Fibroblast of pulmonary artery (primary cell): ENCODE results near the gene TWIST2.

Source experiments
- DNase-seq: peaks from one replicate; pipeline ENCODE4 v3.0.0-alpha.2; 2010; ENCODE audit warnings: low read depth
- H3K4me3 ChIP-seq: replicated peaks from 2 replicates; pipeline ENCODE4 v1.5.1; 2011; ENCODE audit warnings: low read depth, mild to moderate bottlenecking, control low read depth, low read length, moderate library complexity
- TF ChIP-seq, protein P1 (sequence below): IDR thresholded peaks from 2 replicates; pipeline ENCODE4 v1.5.1; 2011; ENCODE audit warnings: mild to moderate bottlenecking, control low read depth, low read length, inconsistent platforms; ENCODE audit errors: missing control alignments

The TWIST2 gene

DNA sequence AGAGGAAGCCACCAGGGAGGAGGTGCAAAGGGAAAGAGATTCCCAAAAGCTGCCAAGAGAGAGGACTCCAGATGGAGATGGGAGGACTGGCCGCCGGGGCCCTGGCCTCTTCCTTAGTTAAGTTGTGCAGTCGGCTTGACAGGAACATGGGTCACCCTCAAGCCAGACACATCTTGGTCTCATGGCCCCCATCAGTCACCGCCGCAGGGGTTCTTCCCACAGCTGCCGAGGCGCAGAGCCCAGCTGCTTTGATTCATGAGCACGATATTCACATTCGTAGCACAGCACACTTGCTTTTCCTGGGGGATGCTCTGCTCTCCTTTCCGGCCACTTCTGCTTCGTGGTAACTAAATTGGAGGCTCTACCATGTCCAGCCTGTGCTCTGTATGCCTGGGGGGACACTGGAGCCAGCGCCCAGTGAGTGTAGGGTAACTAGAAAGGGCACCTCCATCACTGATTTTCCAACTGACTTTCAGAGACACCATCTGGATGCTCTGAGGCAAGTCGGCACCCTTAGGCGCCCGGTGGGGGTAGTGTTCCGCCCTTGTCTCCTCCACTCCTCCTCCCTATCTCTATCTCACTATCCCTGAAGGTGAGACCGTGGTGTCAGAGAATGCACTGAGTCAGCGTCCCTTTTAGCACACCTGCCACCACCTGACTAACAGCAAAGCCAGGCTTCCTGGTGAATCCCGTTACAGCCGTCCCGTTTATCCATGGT is 13.3 kb downstream of the TWIST2 start:
- no peak overlapping the region for H3K4me3 ChIP-seq

DNA sequence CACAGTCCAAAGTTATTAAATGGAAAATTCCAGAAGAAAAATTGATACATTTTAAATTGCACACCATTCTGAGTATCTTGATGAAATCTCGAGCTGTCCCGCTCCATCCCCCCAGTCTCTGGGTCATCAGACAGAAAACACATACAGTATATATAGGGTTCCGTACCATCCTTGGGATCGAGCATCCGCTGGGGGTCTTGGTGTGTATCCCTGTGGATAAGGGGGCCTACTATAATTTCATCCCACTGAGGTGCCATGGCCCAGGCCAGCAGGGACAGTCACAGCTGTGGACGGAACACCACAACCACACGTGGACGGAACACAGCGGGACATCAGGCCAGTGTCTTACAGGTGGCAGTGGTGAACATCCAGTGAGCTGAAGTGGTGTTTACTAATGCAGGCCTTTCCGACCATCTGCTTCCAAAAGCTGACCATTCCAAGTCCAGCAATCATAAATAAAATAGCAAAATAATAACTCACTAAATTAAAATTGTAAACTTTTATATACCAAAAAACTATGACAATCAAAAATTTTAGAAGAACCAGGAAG is 14.0 kb downstream of the TWIST2 start:
- no peak overlapping the region for H3K4me3 ChIP-seq
- DNase-seq = no peak
- TF ChIP-seq, protein P1, sequence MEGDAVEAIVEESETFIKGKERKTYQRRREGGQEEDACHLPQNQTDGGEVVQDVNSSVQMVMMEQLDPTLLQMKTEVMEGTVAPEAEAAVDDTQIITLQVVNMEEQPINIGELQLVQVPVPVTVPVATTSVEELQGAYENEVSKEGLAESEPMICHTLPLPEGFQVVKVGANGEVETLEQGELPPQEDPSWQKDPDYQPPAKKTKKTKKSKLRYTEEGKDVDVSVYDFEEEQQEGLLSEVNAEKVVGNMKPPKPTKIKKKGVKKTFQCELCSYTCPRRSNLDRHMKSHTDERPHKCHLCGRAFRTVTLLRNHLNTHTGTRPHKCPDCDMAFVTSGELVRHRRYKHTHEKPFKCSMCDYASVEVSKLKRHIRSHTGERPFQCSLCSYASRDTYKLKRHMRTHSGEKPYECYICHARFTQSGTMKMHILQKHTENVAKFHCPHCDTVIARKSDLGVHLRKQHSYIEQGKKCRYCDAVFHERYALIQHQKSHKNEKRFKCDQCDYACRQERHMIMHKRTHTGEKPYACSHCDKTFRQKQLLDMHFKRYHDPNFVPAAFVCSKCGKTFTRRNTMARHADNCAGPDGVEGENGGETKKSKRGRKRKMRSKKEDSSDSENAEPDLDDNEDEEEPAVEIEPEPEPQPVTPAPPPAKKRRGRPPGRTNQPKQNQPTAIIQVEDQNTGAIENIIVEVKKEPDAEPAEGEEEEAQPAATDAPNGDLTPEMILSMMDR = no peak

More for the DNA sequence above, 13.3 kb downstream of the TWIST2 start:
- no peak for DNase-seq
- TF ChIP-seq, protein P1 = no peak

DNA sequence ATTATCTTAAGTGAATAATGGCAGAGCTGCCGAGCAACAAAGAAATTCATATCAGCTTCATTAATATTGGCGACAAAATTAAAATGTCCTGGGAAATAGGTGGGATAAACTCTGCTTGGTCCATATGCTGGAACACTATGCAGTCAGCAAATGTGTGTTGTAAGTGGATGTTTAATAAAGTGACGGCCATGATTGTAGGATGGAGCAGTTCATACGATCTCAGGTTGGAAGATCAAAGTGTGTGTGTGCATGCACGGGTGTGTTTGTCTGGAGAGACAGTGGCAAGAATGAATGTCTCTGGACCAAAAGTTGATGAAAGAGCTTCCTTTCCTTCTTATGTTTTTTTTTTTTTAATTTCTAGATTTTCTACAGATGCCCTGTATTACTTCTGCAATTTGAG is 14.8 kb downstream of the TWIST2 start:
- TF ChIP-seq, protein P1 = no peak
- H3K4me3 ChIP-seq = no peak overlapping the region
- DNase-seq = no peak

DNA sequence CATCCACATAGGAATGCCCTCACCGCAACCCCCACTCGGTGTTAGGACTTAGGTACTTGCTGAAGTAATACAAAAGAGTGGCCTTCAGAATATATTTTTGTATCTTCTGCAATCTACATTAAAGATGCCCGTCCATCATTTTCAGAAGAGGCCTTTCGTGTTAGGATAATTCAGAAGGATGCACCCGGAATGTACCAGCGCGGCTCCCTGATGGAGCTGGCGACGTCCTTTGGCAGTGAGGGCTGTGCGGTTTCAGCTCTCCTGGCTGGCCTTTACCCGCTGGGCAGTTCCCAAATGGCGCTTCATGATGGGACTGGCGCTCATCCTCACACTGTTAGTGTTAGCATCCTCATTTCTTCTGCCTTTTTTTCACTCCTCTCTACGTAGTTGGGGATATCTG is 15.3 kb downstream of the TWIST2 start:
- no peak for DNase-seq
- H3K4me3 ChIP-seq = no peak overlapping the region
- TF ChIP-seq, protein P1 = no peak

DNA sequence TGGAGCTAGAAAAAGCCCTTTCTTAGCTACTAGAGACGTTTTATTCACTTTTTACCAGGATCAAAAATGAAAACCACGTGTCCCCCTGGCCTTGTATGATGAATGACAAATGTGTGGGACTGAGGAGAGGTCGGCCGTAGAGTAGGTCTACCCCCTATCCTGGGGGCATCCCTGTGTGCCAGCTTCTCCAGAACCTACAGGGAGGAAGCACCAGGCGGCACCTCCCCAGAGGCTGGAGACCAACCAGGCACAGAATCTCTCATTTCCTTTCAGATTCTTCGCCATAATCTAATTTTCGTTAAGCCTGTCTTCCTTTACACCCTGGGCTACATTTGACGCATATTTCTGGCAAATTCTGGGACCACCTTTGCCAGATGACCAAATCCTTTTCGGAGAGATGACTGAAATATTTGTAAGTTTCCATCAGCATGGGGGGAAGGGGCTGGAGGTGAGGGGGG is 15.9 kb downstream of the TWIST2 start:
- no peak for DNase-seq
- H3K4me3 ChIP-seq = no peak overlapping the region
- TF ChIP-seq, protein P1 = no peak

DNA sequence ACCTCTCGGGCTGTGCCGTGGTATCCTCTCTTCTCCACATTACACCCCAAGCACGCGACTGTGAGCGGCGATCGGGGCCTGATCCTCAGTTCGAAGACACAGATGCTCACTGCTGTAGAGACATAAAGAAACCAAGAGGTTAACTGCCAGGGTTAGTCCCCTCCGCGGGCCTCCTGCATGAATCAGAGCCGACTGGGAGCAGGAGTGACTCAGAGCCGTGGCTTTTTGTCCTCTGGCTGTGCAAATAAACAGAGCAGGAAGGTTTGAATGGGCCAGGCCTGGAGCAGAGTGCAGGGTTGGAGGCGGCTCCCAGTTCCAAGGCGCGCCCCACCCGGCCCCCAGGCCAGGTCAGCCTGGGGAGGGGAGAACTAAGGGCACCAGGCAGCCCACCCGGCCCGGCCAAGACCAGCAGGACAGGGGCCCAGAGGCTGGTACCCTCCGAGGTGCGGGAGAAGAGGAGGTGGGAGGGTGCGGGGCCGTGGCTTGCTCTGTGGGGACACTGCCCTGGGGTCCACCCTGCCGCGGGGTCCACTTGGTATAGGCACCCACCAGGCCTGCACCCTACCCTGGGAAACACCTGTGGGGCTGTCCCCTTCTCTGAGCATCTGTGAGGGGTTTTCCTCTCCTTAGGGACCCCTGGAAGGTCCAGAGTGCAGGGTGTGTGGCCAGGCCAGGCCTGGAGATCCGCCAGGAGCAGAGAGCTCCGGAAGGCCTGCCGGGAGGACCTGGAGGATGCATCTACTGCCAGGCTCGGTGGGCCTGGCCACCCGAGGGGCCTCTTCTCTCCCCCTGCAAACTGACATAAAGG is 16.5 kb downstream of the TWIST2 start:
- TF ChIP-seq, protein P1 = no peak
- peak overlapping the region; percentile 28 for H3K4me3 ChIP-seq
- peak; percentile 97 for DNase-seq
